ENCODE data around the gene CFD. TPM values are rescaled to one million over a fixed set of nuclear protein-coding genes. Genes with fewer than 3 reads are reported as not detected.
"Not testable (repeated sequence)": the region's sequence is repeated elsewhere in the genome, so short reads cannot be mapped to it uniquely, and the experiment has no call there.

Gene CFD
- total RNA-seq, 2 donors from 2014 or later = 134 to 825 TPM

DNA sequence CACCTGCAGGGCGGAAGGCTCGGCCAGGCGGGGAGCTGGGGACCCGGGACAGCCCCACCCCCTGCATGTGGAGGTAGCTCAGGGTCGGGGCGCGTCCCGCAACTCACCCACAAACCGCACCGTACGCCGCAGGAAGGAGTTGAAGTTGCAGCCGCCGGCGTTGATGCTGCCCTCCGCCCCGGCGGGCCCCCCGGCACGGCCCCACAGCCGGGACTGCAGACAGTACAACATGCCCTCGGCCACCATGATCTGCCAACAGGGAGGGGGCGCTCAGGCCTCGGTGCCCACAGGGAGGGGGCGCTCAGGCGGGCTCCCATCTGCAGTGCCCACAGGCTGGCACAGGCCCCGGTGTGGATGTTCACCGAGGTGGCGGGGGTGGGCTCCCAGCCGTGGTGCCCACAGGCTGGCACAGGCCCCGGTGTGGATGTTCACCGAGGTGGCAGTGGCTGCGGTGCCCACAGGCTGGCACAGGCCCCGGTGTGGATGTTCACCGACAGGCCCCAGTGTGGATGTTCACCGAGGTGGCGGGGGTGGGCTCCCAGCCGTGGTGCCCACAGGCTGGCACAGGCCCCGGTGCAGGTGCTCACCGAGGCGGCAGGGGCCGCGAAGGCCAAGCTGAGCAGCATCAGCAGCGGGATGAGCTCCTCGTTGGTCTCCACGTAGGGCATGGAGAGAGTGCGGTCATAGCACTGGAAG, 44.2 kb upstream of the CFD start:
- intact Hi-C loops (cut with DNase I) = no loop called here
- H3K36me3 ChIP-seq (replicated peaks in 1 of 2; ENCODE audit: insufficient read depth in 1 of 2, low read depth in 2 of 2) = peaks cover 9 to 15% of the 10 kb centered on the region in 2 donors
- no peak overlapping the region for H3K27ac ChIP-seq
- WGBS, 2 donors = 90 to 99% methylated on average over 2 to 10 of the region's 47 CpGs
- no peak for ATAC-seq
- H3K4me3 ChIP-seq = no peak overlapping the region
- DNase-seq = no peak
- H3K4me1 ChIP-seq = no peaks in the 10 kb centered on the region
- H3K9me3 ChIP-seq = no peaks in the 10 kb centered on the region
- no peaks in the 10 kb centered on the region for H3K27me3 ChIP-seq
- no peak for TF ChIP-seq POLR2A (IDR thresholded peaks at IDR 0.05)

DNA sequence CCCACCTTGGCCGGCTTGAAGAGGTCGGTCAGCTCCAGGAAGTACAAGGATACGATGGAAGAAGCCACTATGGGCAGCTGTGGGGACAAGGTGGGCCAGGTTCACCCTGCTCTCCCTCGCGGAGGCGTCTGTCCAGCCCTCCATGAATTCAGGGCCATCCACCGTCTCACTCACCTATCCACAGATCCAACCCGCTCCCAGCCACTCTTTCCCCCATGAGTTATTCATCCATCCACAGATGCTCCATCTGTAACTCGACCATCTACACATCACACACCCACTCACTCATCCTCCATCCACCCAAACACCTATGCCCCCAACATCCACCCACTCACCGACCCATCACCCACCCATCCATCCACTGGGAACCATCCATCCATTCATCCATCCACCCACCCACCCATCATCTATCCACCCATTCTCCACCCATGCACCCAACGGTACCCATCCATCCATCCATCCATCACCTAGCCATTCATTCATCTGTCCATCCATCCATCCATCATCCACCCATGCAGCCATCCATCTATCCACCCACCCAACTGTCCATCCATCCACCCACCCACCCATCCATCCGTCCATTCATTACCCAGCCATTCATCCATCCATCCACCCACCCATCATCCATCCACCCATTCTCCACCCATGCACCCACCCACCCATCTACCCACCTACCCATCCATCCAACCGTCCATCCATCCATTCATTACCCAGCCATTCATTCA, 43.5 kb upstream of the CFD start:
- no peak for TF ChIP-seq POLR2A (IDR thresholded peaks at IDR 0.05)
- no peak for TF ChIP-seq CTCF (IDR thresholded peaks at IDR 0.05)
- Histone ChIP-seq H3K4me1 (no peaks in the 10 kb centered on the region), H3K9me3 (no peaks in the 10 kb centered on the region), H3K27ac (no peak overlapping the region), H3K36me3 (replicated peaks in 1 of 2; ENCODE audit: insufficient read depth in 1 of 2, low read depth in 2 of 2) (peaks cover 1 to 8% of the 10 kb centered on the region in 2 donors), H3K27me3 (no peaks in the 10 kb centered on the region), H3K4me3 (no peak overlapping the region)
- no peak for DNase-seq
- no peak for ATAC-seq
- intact Hi-C loops (cut with DNase I) = no loop called here
- WGBS, 2 donors = 91 to 92% methylated on average over 11 to 13 of the region's 13 CpGs

GRCh38 chr19:816500-816857, 43.0 kb upstream of the CFD start:
- Histone ChIP-seq H3K4me1 (peaks cover 4% of the 10 kb centered on the region), H3K27me3 (peaks cover 0 to 3% of the 10 kb centered on the region in 2 donors), H3K4me3 (no peak overlapping the region), H3K27ac (no peak overlapping the region), H3K36me3 (replicated peaks in 1 of 2; ENCODE audit: insufficient read depth in 1 of 2, low read depth in 2 of 2) (peaks cover 0 to 3% of the 10 kb centered on the region in 2 donors), H3K9me3 (no peaks in the 10 kb centered on the region)
- intact Hi-C loops (cut with DNase I) = no loop called here
- 89 to 91% methylated on average over 2 of the region's 2 CpGs for WGBS, 2 donors
- TF ChIP-seq CTCF (IDR thresholded peaks at IDR 0.05) (no peak), POLR2A (IDR thresholded peaks at IDR 0.05) (no peak)
- DNase-seq (no peak), ATAC-seq (no peak)

GRCh38 chr19:820212-820611, 39.3 kb upstream of the CFD start:
- ATAC-seq; H3K4me3 ChIP-seq; DNase-seq; intact Hi-C loops (cut with DNase I); H3K9me3 ChIP-seq; H3K36me3 ChIP-seq (replicated peaks in 1 of 2; ENCODE audit: insufficient read depth in 1 of 2, low read depth in 2 of 2); H3K27ac ChIP-seq: not testable (repeated sequence)
- H3K27me3 ChIP-seq = peaks cover 0 to 10% of the 10 kb centered on the region in 2 donors
- WGBS, 2 donors = 93 to 96% methylated on average over 5 of the region's 5 CpGs
- H3K4me1 ChIP-seq = peaks cover 13% of the 10 kb centered on the region

GRCh38 chr19:821231-821824, 38.1 kb upstream of the CFD start:
- H3K9me3 ChIP-seq = no peaks in the 10 kb centered on the region
- H3K27ac ChIP-seq = no peak overlapping the region
- DNase-seq (no peak), ATAC-seq (no peak)
- peaks cover 0 to 10% of the 10 kb centered on the region in 2 donors for H3K27me3 ChIP-seq
- intact Hi-C loops (cut with DNase I) = no loop called here
- peaks cover 13% of the 10 kb centered on the region for H3K4me1 ChIP-seq
- TF ChIP-seq CTCF (IDR thresholded peaks at IDR 0.05) (no peak), POLR2A (IDR thresholded peaks at IDR 0.05) (no peak)
- WGBS, 2 donors = 1% methylated on average over 29 of the region's 64 CpGs; no CpG with 5 or more reads in 1 of the 2 donors
- H3K4me3 ChIP-seq = no peak overlapping the region
- H3K36me3 ChIP-seq (replicated peaks in 1 of 2; ENCODE audit: insufficient read depth in 1 of 2, low read depth in 2 of 2) = no peaks in the 10 kb centered on the region

All from body of pancreas (tissue), 4 donors.